ENCODE measurements around the gene NAA60. TPM values are rescaled to one million over a fixed set of nuclear protein-coding genes. Genes with fewer than 3 reads are reported as not detected.

NAA60 gene
- total RNA-seq, 1 donor from 2014 or later, result 58.4 TPM

GRCh38 chr16:3518986-3519348 is 75.5 kb downstream of the NAA60 start:
- no peak overlapping the region for H3K27ac ChIP-seq
- H3K36me3 ChIP-seq, result peaks cover 0 to 53% of the 10 kb centered on the region in 2 donors
- no peaks in the 10 kb centered on the region for H3K27me3 ChIP-seq
- no peaks in the 10 kb centered on the region for H3K9me3 ChIP-seq
- no peak overlapping the region for H3K4me3 ChIP-seq
- intact Hi-C loops (cut with DNase I), result no loop called here
- DNase-seq (ENCODE audit: extremely low spot score in 2 of 2), result no peak
- TF ChIP-seq CTCF (IDR thresholded peaks at IDR 0.05), result no peak
- no peaks in the 10 kb centered on the region for H3K4me1 ChIP-seq

- Histone ChIP-seq H3K4me1 (no peaks in the 10 kb centered on the region), H3K27ac (no peak overlapping the region), H3K9me3 (no peaks in the 10 kb centered on the region), H3K36me3 (peaks cover 0 to 53% of the 10 kb centered on the region in 2 donors), H3K4me3 (no peak overlapping the region), H3K27me3 (no peaks in the 10 kb centered on the region)
- TF ChIP-seq POLR2AphosphoS5 (IDR thresholded peaks at IDR 0.05; ENCODE audit: insufficient read depth in 1 of 2, low read depth in 1 of 2) (no peak), POLR2A (IDR thresholded peaks at IDR 0.05) (no peak), CTCF (IDR thresholded peaks at IDR 0.05) (no peak)
- DNase-seq (ENCODE audit: extremely low spot score in 2 of 2), result no peak
- intact Hi-C loops (cut with DNase I), result no loop called here
Measured at GRCh38 chr16:3519581-3519980, 76.1 kb downstream of the NAA60 start.

- peak overlapping the region; percentile 12 for H3K27ac ChIP-seq
- DNase-seq (ENCODE audit: extremely low spot score in 2 of 2), result no peak
- H3K36me3 ChIP-seq, result peaks cover 0 to 51% of the 10 kb centered on the region in 2 donors
- TF ChIP-seq POLR2A (IDR thresholded peaks at IDR 0.05) (no peak), CTCF (IDR thresholded peaks at IDR 0.05) (no peak), POLR2AphosphoS5 (IDR thresholded peaks at IDR 0.05; ENCODE audit: insufficient read depth in 1 of 2, low read depth in 1 of 2) (no peak)
- peak overlapping the region in 1 of 2 donors; percentile 0 for H3K4me3 ChIP-seq
- H3K9me3 ChIP-seq, result no peaks in the 10 kb centered on the region
- H3K27me3 ChIP-seq, result no peaks in the 10 kb centered on the region
- H3K4me1 ChIP-seq, result no peaks in the 10 kb centered on the region
- intact Hi-C loops (cut with DNase I), result loop anchor here (10.0 kb wide), 1 partner anchor 354 kb away; no protein-coding TSS in a partner anchor
Measured at GRCh38 chr16:3520413-3520812, 76.9 kb downstream of the NAA60 start.

- no peaks in the 10 kb centered on the region for H3K27me3 ChIP-seq
- no peaks in the 10 kb centered on the region for H3K9me3 ChIP-seq
- peak overlapping the region in 1 of 2 donors; percentile 0 for H3K4me3 ChIP-seq
- peak overlapping the region; percentile 12 for H3K27ac ChIP-seq
- TF ChIP-seq POLR2A (IDR thresholded peaks at IDR 0.05), result no peak
- TF ChIP-seq CTCF (IDR thresholded peaks at IDR 0.05), result no peak
- no peak for TF ChIP-seq POLR2AphosphoS5 (IDR thresholded peaks at IDR 0.05; ENCODE audit: insufficient read depth in 1 of 2, low read depth in 1 of 2)
- H3K4me1 ChIP-seq, result no peaks in the 10 kb centered on the region
- intact Hi-C loops (cut with DNase I), result loop anchor here (10.0 kb wide), 1 partner anchor 354 kb away; no protein-coding TSS in a partner anchor
- DNase-seq (ENCODE audit: extremely low spot score in 2 of 2), result no peak
- H3K36me3 ChIP-seq, result peaks cover 0 to 47% of the 10 kb centered on the region in 2 donors
Measured at GRCh38 chr16:3520841-3521240, 77.4 kb downstream of the NAA60 start.

- Histone ChIP-seq H3K27ac (no peak overlapping the region), H3K4me1 (no peaks in the 10 kb centered on the region), H3K27me3 (no peaks in the 10 kb centered on the region), H3K4me3 (no peak overlapping the region), H3K36me3 (peaks cover 0 to 30% of the 10 kb centered on the region in 2 donors), H3K9me3 (no peaks in the 10 kb centered on the region)
- intact Hi-C loops (cut with DNase I), result loop anchor here (10.0 kb wide), 1 partner anchor 352 kb away; no protein-coding TSS in a partner anchor
- TF ChIP-seq CTCF (IDR thresholded peaks at IDR 0.05) (no peak), POLR2A (IDR thresholded peaks at IDR 0.05) (no peak), POLR2AphosphoS5 (IDR thresholded peaks at IDR 0.05; ENCODE audit: insufficient read depth in 1 of 2, low read depth in 1 of 2) (no peak)
- DNase-seq (ENCODE audit: extremely low spot score in 2 of 2), result no peak
Measured at GRCh38 chr16:3523281-3523680, 79.8 kb downstream of the NAA60 start.

All from vagina (tissue), 2 donors.